ENCODE measurements around the gene RRAGA. TPM values are rescaled to one million over a fixed set of nuclear protein-coding genes. Genes with fewer than 3 reads are reported as not detected.

RRAGA gene, protein sequence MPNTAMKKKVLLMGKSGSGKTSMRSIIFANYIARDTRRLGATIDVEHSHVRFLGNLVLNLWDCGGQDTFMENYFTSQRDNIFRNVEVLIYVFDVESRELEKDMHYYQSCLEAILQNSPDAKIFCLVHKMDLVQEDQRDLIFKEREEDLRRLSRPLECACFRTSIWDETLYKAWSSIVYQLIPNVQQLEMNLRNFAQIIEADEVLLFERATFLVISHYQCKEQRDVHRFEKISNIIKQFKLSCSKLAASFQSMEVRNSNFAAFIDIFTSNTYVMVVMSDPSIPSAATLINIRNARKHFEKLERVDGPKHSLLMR
- 10 to 100 TPM; 20.6 to 35.3 (median 28.7) TPM for total RNA-seq

DNA sequence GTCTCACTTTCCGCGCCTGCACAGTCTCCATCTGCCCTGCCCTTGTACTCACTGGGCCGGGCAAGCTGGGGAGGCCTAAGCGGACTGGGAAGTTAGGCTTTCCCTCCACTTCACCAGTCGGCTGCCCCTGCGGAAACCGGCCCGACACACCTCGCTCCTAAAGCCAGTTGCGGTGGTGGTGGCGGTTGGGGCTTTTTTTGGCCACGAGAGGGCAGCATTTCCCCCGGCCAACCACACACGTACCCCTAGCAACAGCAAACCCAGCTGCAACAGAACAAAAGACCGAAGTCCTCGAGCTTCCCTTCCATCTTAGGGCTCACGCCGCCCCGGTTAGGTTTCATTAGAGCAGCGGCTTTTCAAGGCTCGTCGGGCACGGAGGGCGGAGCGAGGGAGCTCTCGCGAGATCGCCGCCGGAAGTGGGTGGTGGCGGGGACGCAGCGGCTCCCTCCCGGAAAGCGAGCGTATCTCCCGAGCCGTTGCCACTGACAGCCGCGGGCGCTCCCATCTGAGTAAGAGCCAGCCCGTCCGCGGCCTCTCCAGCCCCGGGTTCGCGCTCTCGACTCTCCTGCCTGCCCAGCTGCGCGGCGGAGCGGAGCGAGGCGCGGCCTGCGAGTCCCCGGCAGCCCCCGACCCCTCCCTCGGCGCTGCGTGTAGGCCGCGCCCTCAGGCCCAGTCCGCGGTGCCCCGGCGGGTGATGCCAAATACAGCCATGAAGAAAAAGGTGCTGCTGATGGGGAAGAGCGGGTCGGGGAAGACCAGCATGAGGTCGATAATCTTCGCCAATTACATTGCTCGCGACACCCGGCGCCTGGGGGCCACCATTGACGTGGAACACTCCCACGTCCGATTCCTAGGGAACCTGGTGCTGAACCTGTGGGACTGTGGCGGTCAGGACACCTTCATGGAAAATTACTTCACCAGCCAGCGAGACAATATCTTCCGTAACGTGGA is at the start of gene RRAGA:
TSS of gene RRAGA (plus strand) at position 462 of the 951 bp plus-strand sequence. CDS start at position 695, 233 bp downstream.
- peak; percentile 91 to 98 (median 98) for DNase-seq
- H3K27ac ChIP-seq = peak within 1 kb of the TSS; percentile 91 to 97 (median 95)
- H3K4me1 ChIP-seq = peaks cover 0 to 27% (median 12%) of the 10 kb centered on the region in 4 donors
- H3K27me3 ChIP-seq = no peaks in the 10 kb centered on the region
- H3K4me3 ChIP-seq = peak within 1 kb of the TSS; percentile 69 to 97 (median 88)
- no peaks in the 10 kb centered on the region for H3K36me3 ChIP-seq
- TF ChIP-seq, protein P1, sequence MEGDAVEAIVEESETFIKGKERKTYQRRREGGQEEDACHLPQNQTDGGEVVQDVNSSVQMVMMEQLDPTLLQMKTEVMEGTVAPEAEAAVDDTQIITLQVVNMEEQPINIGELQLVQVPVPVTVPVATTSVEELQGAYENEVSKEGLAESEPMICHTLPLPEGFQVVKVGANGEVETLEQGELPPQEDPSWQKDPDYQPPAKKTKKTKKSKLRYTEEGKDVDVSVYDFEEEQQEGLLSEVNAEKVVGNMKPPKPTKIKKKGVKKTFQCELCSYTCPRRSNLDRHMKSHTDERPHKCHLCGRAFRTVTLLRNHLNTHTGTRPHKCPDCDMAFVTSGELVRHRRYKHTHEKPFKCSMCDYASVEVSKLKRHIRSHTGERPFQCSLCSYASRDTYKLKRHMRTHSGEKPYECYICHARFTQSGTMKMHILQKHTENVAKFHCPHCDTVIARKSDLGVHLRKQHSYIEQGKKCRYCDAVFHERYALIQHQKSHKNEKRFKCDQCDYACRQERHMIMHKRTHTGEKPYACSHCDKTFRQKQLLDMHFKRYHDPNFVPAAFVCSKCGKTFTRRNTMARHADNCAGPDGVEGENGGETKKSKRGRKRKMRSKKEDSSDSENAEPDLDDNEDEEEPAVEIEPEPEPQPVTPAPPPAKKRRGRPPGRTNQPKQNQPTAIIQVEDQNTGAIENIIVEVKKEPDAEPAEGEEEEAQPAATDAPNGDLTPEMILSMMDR (IDR thresholded peaks at IDR 0.05) = peak; percentile 77 to 95 (median 92)
- peak; percentile 72 to 90 for TF ChIP-seq POLR2A (IDR thresholded peaks at IDR 0.05)
- no peaks in the 10 kb centered on the region for H3K9me3 ChIP-seq

DNA sequence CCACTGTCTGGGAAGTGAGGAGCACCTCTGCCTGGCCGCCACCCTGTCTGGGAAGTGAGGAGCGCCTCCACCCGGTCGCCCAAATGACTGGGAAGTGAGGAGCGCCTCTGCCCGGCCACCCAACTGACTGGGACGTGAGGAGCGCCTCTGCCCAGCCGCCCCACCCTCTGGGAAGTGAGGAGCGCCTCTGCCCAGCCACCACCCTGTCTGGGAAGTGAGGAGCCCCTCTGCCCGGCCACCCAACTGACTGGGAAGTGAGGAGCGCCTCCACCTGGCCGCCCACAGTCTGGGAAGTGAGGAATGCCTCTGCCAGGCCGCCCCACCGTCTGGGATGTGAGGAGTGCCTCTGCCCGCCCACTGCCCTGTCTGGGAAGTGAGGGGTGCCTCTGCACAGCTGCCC is 49.1 kb upstream of the RRAGA start:
- no peak for TF ChIP-seq POLR2A (IDR thresholded peaks at IDR 0.05)
- TF ChIP-seq, protein P1 (IDR thresholded peaks at IDR 0.05) = no peak

DNA sequence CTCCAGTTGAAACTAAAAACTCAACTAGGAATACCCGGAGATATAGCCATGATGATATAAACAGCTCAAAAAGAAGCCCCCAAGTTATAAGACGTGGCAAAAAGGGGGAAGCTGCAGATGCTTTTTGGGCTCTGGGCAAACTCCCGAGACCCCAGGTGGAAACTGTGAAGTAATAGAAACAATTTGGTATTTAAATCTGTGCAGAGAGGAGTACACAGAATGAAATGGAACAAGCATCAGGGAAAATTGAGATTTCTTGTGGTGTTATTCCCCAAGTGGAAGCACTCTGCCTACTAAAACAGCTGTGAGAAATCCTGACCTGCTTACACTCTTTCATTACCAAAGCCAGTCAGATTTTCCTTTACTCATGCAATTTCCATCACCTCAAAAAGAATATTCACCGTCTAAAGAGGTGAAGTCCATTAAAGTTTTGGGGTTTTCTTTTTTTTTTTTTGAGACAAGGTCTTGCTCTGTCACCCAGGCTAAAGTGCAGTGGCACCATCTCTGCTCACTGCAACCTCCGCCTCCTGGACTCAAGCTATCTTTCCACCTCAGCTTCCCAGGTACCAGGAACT is 39.7 kb upstream of the RRAGA start:
- Histone ChIP-seq H3K27ac (no peak overlapping the region), H3K9me3 (no peaks in the 10 kb centered on the region), H3K4me1 (no peaks in the 10 kb centered on the region), H3K27me3 (no peaks in the 10 kb centered on the region), H3K4me3 (no peak overlapping the region), H3K36me3 (no peaks in the 10 kb centered on the region)
- DNase-seq = no peak
- no peak for TF ChIP-seq POLR2A (IDR thresholded peaks at IDR 0.05)
- TF ChIP-seq, protein P1 (IDR thresholded peaks at IDR 0.05) = no peak

More for the DNA sequence above, 49.1 kb upstream of the RRAGA start:
- Histone ChIP-seq H3K36me3 (no peaks in the 10 kb centered on the region), H3K27ac (no peak overlapping the region), H3K4me3 (no peak overlapping the region), H3K27me3 (no peaks in the 10 kb centered on the region), H3K9me3 (no peaks in the 10 kb centered on the region), H3K4me1 (no peaks in the 10 kb centered on the region)
- no peak for DNase-seq

DNA sequence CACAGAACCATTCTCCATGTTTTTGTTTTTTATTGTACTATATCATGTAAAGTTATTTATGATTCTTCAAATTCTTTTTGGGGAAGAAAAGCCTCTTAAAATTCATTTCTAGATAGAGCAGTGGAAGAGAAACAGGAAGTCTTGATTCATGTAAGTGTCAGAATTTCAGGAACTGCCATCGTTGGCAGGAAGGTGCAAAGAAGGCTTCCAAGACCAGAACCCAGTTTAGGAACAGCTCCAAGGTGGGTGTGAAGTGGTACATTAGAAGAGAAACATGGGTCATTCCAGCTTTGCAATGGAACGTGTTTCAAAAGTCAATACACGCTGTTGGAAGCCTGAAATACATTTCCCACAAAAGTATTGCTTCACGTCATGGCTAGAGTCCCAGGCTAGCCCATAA is 31.0 kb upstream of the RRAGA start:
- no peaks in the 10 kb centered on the region for H3K27me3 ChIP-seq
- no peak overlapping the region for H3K27ac ChIP-seq
- DNase-seq = no peak

More for the DNA sequence above, 31.0 kb upstream of the RRAGA start:
- Histone ChIP-seq H3K9me3 (no peaks in the 10 kb centered on the region), H3K4me1 (no peaks in the 10 kb centered on the region), H3K36me3 (no peaks in the 10 kb centered on the region), H3K4me3 (no peak overlapping the region)
- TF ChIP-seq POLR2A (IDR thresholded peaks at IDR 0.05) = no peak
- TF ChIP-seq, protein P1 (IDR thresholded peaks at IDR 0.05) = no peak

All from Peyer's patch (tissue), 4 donors.